Right lobe of liver (tissue), 6 donors: Measurements from ENCODE around the gene PEPD. TPM values are rescaled to one million over a fixed set of nuclear protein-coding genes. Genes with fewer than 3 reads are reported as not detected.

ENCODE experiments used
- ATAC-seq, 4 donors: fragments of 200-7000 bp; cut with Tn5 transposase; one replicate each; pipeline ENCODE4 v1.9.1; 2020; ENCODE audit warnings: mild to moderate bottlenecking in 4 of 4, moderate library complexity in 4 of 4
- DNase-seq, 3 donors: peaks; one replicate each; pipeline ENCODE4 v3.0.0-alpha.2; 2020
- H3K27ac ChIP-seq, 3 donors: fragments of 200-600 bp; one replicate each; pipeline ENCODE4 v1.8.0; 2022
- H3K27me3 ChIP-seq, 2 donors: fragments of 200-600 bp; one replicate each; pipeline ENCODE4 v1.8.0; 2022
- H3K36me3 ChIP-seq, 4 donors: fragments of 200-600 bp; sonication (generic) in 1 of 4; one replicate each; pipeline versions ENCODE4 v1.5.1 to v1.8.0; 2017 to 2022; ENCODE audit warnings: control low read depth in 1 of 4
- H3K4me1 ChIP-seq, 4 donors: fragments of 200-600 bp; sonication (generic) in 1 of 4; one replicate each; pipeline versions ENCODE4 v1.5.1 to v1.8.0; 2017 to 2022; ENCODE audit warnings: control low read depth in 1 of 4
- H3K4me3 ChIP-seq, 3 donors: fragments of 200-600 bp; one replicate each; pipeline ENCODE4 v1.8.0; 2022
- H3K9me3 ChIP-seq, 4 donors: fragments of 200-600 bp; sonication (generic) in 1 of 4; one replicate each; pipeline versions ENCODE4 v1.5.1 to v1.8.0; 2017 to 2022; ENCODE audit warnings: control low read depth in 1 of 4
- POLR2A ChIP-seq: fragments of 450-650 bp; IDR thresholded peaks from one replicate; pipeline ENCODE4 v1.6.1; 2017; ENCODE audit warnings: antibody characterized with exemption, mild to moderate bottlenecking
- WGBS: methylation state at CpG from one replicate; pipeline ENCODE4 v1.1.6; 2018; ENCODE audit warnings: low coverage, low lambda C conversion rate; ENCODE audit not compliant: insufficient coverage; ENCODE audit errors: missing lambda C conversion rate; 5-methylcytosine and 5-hydroxymethylcytosine counted together
- intact Hi-C, 2 donors: fragments of 100-400 bp; cut with DNase I; formaldehyde crosslinking; loops; one replicate each; pipeline versions ENCODE4 v1.11.2 to v1.14.1; 2022
- total RNA-seq, 6 experiments: library from RNA; depleted of rRNA in 2 of 6; stranded (reverse); fragments of >200 nt in 2 of 6; fragmentation: NEBNext Ultra II Directional in 3 of 6; extraction: Animal tissue kit (Norgen Biotek cat#: 25700) in 3 of 6; gene quantifications; one replicate each; pipeline versions ENCODE4 v1.1.0 to v1.2.4, GENCODE V29; 2016 to 2023
- TF ChIP-seq, protein P1 (sequence below), 4 donors: fragments of 200-600 bp in 3 of 4; fragments of 450-650 bp in 1 of 4; IDR thresholded peaks; one replicate each; pipeline versions ENCODE4 v1.5.1 to v1.8.0; 2016 to 2022; ENCODE audit warnings: antibody characterized with exemption in 4 of 4, mild to moderate bottlenecking in 2 of 4
- donor health status: DM: no; HTN: yes; CAD: no.
- donor health status: DM: no; HTN: no; CAD: no.
- donor health status: DM: no; HTN: no; CAD: no.
- donor health status: DM: no; HTN: yes; CAD: no.
- donor health status: DM: no; HTN: yes; CAD: no.

Gene PEPD
- total RNA-seq, 6 experiments from 2014 or later = 121 to 261 (median 167) TPM

DNA sequence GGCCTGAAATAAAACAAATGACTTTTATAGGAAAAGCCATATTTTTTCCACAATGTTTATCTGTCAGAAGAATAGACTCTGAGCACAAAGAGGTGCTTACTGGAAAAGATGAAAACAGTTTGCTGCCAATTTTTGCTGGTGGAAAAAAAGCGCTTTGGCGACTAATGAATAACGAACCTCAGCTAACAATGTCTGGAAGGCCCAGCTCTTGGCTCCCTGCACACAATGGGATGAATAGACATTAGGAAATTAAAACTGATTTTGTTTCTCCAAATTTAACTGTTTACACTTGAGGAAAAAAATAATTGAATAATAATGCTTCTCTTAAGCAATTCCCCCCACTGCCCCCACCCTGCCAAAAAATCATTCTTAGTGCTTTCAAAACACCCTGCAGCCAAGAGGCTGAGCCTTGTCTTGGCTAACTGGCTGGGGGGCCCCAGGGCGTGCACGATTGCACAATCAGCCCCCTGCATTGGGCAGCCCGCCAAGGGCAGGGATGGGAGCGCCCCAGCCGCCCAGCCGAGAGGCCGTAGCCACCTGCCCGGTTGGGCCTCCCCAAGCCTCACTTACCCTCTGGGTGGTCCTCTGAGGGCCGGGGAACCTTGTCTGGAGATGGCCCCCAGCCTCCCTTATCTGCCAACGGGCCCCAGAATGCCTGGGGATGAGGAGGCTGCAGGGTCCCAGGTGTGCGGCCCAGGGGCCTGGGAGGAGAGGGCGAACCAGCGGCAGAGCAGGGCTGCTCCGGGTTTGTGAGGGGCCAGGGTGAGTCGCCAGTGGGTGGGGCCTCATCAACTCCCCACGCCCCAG, 131.3 kb downstream of the PEPD start:
- no peak overlapping the region for H3K4me3 ChIP-seq

DNA sequence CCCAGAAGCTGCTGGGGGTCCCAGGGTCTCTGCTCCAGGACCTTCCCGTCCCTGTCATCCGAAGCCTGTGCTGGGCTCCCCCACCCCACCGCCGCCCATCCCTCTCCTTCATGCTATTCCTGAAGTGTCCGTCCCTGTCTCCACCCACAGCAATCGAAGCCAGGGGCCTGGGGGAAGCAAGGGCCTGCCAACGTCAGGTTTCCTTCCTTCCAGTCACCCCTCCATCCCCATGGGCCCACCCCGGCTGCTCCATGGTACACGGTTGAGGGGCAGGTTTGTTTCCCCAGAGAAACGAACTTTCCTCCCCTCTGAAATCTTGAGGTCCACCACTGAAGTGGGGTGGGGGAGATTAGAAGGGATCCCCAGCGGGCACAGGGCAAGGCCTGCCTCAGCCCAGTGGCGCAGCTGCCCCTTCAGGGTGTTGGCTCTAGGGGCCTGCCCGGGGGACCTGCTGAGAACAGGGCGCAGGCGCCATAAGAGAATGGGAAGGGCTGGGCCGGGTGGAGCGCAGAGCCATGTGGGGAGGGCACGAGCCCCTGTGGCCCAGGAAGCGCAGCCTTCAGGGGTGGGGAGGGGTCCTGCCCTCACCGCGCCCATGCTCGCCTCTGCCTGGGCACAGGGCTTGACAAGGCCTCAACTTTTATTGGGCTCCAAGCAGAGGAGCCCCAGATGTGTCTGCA, 132.0 kb downstream of the PEPD start:
- peak overlapping the region in 1 of 3 donors; percentile 62 for H3K27ac ChIP-seq
- intact Hi-C loops = no loop called here
- no peak for ATAC-seq
- WGBS = 77% methylated on average over 9 of the region's 22 CpGs
- no peak for TF ChIP-seq POLR2A
- TF ChIP-seq, protein P1, sequence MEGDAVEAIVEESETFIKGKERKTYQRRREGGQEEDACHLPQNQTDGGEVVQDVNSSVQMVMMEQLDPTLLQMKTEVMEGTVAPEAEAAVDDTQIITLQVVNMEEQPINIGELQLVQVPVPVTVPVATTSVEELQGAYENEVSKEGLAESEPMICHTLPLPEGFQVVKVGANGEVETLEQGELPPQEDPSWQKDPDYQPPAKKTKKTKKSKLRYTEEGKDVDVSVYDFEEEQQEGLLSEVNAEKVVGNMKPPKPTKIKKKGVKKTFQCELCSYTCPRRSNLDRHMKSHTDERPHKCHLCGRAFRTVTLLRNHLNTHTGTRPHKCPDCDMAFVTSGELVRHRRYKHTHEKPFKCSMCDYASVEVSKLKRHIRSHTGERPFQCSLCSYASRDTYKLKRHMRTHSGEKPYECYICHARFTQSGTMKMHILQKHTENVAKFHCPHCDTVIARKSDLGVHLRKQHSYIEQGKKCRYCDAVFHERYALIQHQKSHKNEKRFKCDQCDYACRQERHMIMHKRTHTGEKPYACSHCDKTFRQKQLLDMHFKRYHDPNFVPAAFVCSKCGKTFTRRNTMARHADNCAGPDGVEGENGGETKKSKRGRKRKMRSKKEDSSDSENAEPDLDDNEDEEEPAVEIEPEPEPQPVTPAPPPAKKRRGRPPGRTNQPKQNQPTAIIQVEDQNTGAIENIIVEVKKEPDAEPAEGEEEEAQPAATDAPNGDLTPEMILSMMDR (IDR thresholded peaks at IDR 0.05) = no peak
- no peak overlapping the region for H3K4me3 ChIP-seq
- DNase-seq = peak in 2 of 3 donors; percentile 22 to 54
- peaks cover 0 to 8% (median 1%) of the 10 kb centered on the region in 4 donors for H3K36me3 ChIP-seq
- peaks cover 0 to 84% (median 39%) of the 10 kb centered on the region in 4 donors for H3K4me1 ChIP-seq
- no peaks in the 10 kb centered on the region for H3K27me3 ChIP-seq
- no peaks in the 10 kb centered on the region for H3K9me3 ChIP-seq

More for the DNA sequence above, 131.3 kb downstream of the PEPD start:
- peak overlapping the region in 1 of 3 donors; percentile 62 for H3K27ac ChIP-seq
- WGBS = 18% methylated on average over 6 of the region's 19 CpGs
- no peaks in the 10 kb centered on the region for H3K27me3 ChIP-seq
- DNase-seq (peak in 2 of 3 donors; percentile 29 to 65), ATAC-seq (no peak)
- H3K9me3 ChIP-seq = no peaks in the 10 kb centered on the region
- intact Hi-C loops = no loop called here
- H3K4me1 ChIP-seq = peaks cover 0 to 89% (median 43%) of the 10 kb centered on the region in 4 donors
- TF ChIP-seq, protein P1 (IDR thresholded peaks at IDR 0.05) = no peak
- TF ChIP-seq POLR2A = no peak
- H3K36me3 ChIP-seq = peaks cover 0 to 8% (median under 1%) of the 10 kb centered on the region in 4 donors

DNA sequence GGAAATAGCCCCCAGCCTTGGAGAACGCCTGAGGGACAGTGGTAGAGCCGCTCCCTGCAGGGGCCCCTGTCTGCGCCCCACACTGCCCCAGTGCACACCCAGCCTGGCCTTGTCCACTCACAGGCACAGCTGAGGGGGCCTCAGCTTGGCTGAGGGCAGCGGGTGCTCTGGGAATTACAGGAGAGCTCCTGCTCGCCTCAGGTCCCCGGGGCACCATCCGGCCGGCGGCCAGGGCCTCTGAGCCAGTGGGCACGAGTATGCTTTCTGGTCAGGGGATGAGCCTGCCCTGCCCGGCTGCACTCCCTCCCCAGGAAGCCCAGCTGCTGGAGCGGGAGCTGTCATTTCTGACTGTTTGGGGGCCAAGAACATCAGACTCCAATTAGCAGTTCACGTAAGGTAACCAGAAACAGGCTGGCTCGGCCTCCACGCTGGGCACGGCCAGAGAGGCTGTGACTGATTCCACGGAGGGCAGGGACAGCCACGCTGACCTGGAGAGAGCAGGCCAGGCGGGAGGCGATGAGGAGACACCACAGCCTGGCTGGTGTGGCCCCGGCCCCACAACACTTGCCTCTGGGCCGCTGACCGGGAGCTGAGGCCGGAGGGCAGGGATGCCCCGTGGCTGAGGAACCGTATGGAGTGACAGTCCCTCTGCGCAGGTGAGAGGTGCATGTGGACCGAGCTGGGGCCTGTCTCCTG, 132.7 kb downstream of the PEPD start:
- no peak overlapping the region for H3K4me3 ChIP-seq
- no peaks in the 10 kb centered on the region for H3K27me3 ChIP-seq
- 53% methylated on average over 6 of the region's 28 CpGs for WGBS
- H3K36me3 ChIP-seq = peaks cover 0 to 8% (median 1%) of the 10 kb centered on the region in 4 donors
- H3K4me1 ChIP-seq = peaks cover 0 to 77% (median 36%) of the 10 kb centered on the region in 4 donors
- H3K27ac ChIP-seq = peak overlapping the region in 2 of 3 donors; percentile 62 to 72
- DNase-seq (peak; percentile 24 to 67 (median 56)), ATAC-seq (peak in 1 of 4 donors; percentile 0)
- intact Hi-C loops = no loop called here
- no peaks in the 10 kb centered on the region for H3K9me3 ChIP-seq
- TF ChIP-seq, protein P1 (IDR thresholded peaks at IDR 0.05) = no peak
- no peak for TF ChIP-seq POLR2A

DNA sequence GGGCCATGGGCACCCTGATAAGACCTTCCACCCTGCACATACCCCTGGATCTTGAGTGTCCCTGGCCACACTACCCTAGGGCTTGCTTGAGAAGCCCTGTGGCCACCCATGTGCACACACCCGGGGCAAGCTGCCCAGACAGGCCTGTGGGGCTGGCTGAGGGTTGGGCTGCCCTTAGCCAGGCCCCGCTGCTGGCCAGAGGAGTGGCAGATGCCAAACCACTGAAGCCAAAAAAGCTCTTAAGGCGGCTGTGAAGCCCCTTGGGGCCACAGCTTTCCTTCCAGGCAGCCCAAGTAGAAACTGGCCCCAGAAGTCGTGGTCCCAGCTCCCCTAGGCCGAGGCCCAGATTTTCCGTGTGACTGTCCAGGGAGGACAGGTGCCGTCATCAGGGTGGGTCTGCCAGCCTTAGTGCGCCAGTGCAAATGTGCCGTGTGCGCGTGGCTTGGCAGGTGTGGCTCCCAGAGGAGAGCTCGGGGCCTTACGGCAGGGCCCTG, 133.3 kb downstream of the PEPD start:
- Histone ChIP-seq H3K4me1 (peaks cover 0 to 71% (median 33%) of the 10 kb centered on the region in 4 donors), H3K27me3 (no peaks in the 10 kb centered on the region), H3K27ac (peak overlapping the region in 2 of 3 donors; percentile 62 to 72), H3K9me3 (no peaks in the 10 kb centered on the region), H3K4me3 (no peak overlapping the region), H3K36me3 (peaks cover 0 to 8% (median 1%) of the 10 kb centered on the region in 4 donors)
- peak; percentile 34 to 59 (median 43) for ATAC-seq
- DNase-seq = peak; percentile 54 to 83 (median 83)
- no peak for TF ChIP-seq POLR2A
- TF ChIP-seq, protein P1 (IDR thresholded peaks at IDR 0.05) = no peak
- WGBS = no CpG with 5 or more reads among the region's 13 CpGs
- intact Hi-C loops = no loop called here
